GM12872 (cell line): ENCODE measurements around the gene FPGS.

Experiments
- CTCF ChIP-seq: IDR thresholded peaks from 3 replicates; pipeline ENCODE4 v1.5.1; 2011; ENCODE audit warnings: low read depth, mild to moderate bottlenecking, low read length, moderate library complexity; ENCODE audit not compliant: insufficient read depth

FPGS gene

GRCh38 chr9:127806871-127807270 is 4.2 kb downstream of the FPGS start:
- no peak for TF ChIP-seq CTCF

GRCh38 chr9:127808347-127809001 is 5.8 kb downstream of the FPGS start:
- TF ChIP-seq CTCF, result no peak

- TF ChIP-seq CTCF, result no peak
Observed at GRCh38 chr9:127809002-127809539, 6.4 kb downstream of the FPGS start.

DNA sequence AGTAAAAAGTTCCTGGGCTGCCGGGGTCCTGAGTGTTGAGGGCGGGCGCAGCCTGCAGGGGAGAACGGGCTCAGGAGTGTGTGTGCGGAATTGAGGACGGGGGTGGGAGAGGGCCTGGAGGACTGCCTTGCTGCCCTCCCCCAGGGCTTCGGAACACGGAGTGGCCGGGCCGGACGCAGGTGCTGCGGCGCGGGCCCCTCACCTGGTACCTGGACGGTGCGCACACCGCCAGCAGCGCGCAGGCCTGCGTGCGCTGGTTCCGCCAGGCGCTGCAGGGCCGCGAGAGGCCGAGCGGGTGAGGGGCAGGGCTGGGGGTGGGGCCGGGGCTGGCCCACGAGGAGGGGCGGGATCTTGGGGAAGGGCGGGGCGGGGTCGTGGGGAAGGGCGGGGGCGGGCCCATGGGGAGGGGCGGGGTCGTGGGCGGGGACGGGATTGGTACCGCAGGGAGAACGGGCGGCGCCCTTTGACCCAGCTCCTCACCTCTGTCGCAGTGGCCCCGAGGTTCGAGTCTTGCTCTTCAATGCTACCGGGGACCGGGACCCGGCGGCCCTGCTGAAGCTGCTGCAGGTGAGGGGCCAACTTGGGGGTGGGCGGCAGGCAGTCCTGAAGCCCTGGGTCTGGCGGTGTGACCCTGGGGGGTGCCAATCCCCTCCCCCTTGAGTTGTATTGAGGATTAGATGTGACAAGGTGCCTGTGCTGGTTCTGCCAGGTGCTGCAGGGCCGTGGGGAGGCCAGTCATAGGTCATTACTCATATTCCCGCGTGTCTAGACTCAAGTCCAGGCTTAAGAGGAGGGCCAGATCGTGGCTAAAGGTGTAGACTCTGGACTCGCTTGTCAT is 7.1 kb downstream of the FPGS start:
- no peak for TF ChIP-seq CTCF

GRCh38 chr9:127810378-127811187 is 7.9 kb downstream of the FPGS start:
- no peak for TF ChIP-seq CTCF

DNA sequence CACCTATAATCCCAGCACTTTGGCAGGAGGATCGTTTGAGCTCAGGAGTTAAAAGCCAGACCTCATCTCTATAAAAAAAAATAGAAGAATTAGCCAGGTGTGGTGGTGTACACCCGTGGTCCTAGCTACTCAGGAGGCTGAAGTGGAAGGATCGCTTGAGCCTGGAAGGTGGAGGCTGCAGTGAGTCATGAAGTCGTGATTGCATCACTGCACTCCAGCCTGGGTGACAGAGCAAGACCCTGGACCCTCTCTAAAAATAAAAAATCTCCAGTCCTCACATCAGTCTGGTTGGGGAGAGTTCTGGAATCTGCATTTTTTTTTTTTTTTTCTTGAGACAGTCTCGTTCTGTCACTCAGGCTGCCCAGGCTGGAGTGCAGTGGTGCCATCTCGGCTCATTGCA is 9.3 kb downstream of the FPGS start:
- TF ChIP-seq CTCF, result no peak
